ENCODE results near the gene RAP1GAP2.

The RAP1GAP2 gene

DNA sequence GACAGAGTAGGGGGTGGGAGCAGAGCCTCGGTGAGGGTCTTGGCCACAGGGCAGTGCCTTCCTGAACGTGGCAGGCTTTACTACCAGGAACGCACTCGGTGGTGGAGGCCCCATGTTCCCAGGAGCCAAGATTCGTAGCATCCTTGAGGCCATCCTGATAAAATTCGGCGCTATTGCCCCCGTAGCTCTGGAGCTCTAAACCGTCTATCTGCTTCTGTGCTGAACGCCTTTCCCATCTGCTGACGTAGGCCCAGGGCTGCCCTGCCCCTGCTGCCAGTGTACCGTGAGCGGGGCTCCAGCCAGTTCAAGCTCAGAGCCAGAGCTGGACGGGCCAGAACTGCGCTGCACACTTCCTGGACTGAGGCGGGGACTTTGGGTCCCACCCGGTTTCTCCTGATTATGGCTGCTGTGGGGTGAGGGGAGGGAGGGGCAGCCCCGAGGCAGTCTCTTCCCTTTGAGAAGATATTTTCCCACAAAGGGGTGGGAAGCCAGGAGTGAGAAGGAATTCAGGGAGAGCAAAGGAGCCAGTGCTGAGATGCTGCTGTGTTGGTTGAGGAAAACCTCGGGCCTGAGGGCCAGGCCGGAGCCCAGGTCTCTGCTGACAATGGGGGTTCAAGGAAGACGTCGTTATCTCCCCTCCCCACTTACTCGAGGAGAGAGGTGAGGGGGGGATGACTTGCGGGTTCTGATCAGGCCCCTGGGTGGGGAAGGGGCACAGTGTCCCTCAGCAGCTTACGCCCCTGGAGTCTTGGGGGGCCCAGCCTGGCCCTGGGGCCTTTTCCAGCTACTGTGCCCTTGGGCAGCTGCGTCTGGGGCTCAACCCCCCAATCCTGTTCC lies 237.7 kb downstream of the RAP1GAP2 start:
- TF ChIP-seq Cebpa-rat (IDR thresholded peaks at IDR 0.05): no peak
- no peaks in the 10 kb centered on the region for H3K9me3 ChIP-seq
- no peak overlapping the region for H3K9ac ChIP-seq
- H4K20me1 ChIP-seq: peaks cover 27% of the 10 kb centered on the region
- peaks cover 54% of the 10 kb centered on the region for H3K4me1 ChIP-seq
- H3K4me2 ChIP-seq: peak overlapping the region; percentile 40
- H3K27me3 ChIP-seq: no peaks in the 10 kb centered on the region
- 0 out of 2 replicates have a peak overlapping the region, but pooled peaks have one; percentile 0 for H3K27ac ChIP-seq
- H3K36me3 ChIP-seq: peaks cover 68% of the 10 kb centered on the region
- no peak overlapping the region for H3K4me3 ChIP-seq

- peaks cover 62% of the 10 kb centered on the region for H3K36me3 ChIP-seq
- TF ChIP-seq Cebpa-rat (IDR thresholded peaks at IDR 0.05): no peak
- no peaks in the 10 kb centered on the region for H3K9me3 ChIP-seq
- H3K4me2 ChIP-seq: peak overlapping the region; percentile 40
- no peaks in the 10 kb centered on the region for H3K27me3 ChIP-seq
- no peak overlapping the region for H3K9ac ChIP-seq
- 0 out of 2 replicates have a peak overlapping the region, but pooled peaks have one; percentile 0 for H3K27ac ChIP-seq
- no peak overlapping the region for H3K4me3 ChIP-seq
- peaks cover 55% of the 10 kb centered on the region for H3K4me1 ChIP-seq
- H4K20me1 ChIP-seq: peaks cover 21% of the 10 kb centered on the region
These were observed 238.3 kb downstream of the RAP1GAP2 start for GRCh38 chr17:3034578-3034920.

DNA sequence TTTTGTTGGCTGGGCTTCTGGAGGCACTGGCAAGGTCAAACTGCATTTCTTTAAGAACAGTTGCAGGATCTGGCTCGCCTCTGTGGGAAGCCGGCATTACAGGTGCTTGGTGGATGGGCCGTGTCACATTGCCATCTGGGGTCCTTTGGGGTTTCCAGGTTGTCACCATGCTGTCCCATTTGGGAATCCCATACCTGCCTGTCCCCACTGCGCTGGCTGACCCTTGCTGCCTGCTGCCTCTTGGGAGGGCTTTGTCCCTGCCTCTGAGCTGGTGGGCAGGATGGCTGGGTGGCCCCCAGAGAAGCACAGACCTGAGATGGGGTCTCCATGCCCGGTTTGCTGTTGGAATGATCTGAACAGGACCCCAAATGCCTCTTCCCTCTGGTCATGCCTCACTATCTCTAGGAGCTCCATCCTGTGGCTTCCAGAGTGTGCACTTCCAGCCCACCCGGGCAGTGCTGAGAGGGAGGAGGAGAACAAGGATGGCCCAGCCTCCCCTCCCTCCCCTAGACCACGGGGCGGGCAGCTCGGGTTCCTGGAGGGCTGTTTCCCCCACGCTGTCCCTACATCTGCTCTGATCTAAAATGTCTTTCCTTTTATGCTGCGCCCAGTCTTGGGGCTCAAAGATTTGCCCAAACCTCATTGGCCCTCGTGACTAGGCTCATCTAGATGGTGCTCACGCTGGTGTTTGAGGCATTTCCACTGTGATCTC lies 239.2 kb downstream of the RAP1GAP2 start:
- H3K4me3 ChIP-seq: no peak overlapping the region
- TF ChIP-seq Cebpa-rat (IDR thresholded peaks at IDR 0.05): no peak
- H3K27ac ChIP-seq: peak overlapping the region; percentile 30; the same call in 1 of the 2 replicates
- peak overlapping the region; percentile 40 for H3K4me2 ChIP-seq
- peaks cover 55% of the 10 kb centered on the region for H3K36me3 ChIP-seq
- peaks cover 52% of the 10 kb centered on the region for H3K4me1 ChIP-seq
- no peak overlapping the region for H3K9ac ChIP-seq
- no peaks in the 10 kb centered on the region for H3K27me3 ChIP-seq
- no peaks in the 10 kb centered on the region for H3K9me3 ChIP-seq
- peaks cover 19% of the 10 kb centered on the region for H4K20me1 ChIP-seq

- Histone ChIP-seq H3K36me3 (peaks cover 50% of the 10 kb centered on the region), H3K9ac (no peak overlapping the region), H3K4me3 (no peak overlapping the region), H3K27ac (no peak overlapping the region), H3K4me1 (peaks cover 47% of the 10 kb centered on the region), H4K20me1 (peaks cover 14% of the 10 kb centered on the region), H3K4me2 (peak overlapping the region; percentile 40), H3K9me3 (no peaks in the 10 kb centered on the region), H3K27me3 (no peaks in the 10 kb centered on the region)
- no peak for TF ChIP-seq Cebpa-rat (IDR thresholded peaks at IDR 0.05)
These were observed 239.7 kb downstream of the RAP1GAP2 start for GRCh38 chr17:3035968-3036280.

GRCh38 chr17:3036800-3037199 lies 240.6 kb downstream of the RAP1GAP2 start:
- no peak for TF ChIP-seq Cebpa-rat (IDR thresholded peaks at IDR 0.05)
- peaks cover 44% of the 10 kb centered on the region for H3K36me3 ChIP-seq
- H3K4me3 ChIP-seq: no peak overlapping the region
- H3K4me2 ChIP-seq: no peak overlapping the region
- peaks cover 45% of the 10 kb centered on the region for H3K4me1 ChIP-seq
- no peak overlapping the region for H3K27ac ChIP-seq
- no peaks in the 10 kb centered on the region for H3K27me3 ChIP-seq
- no peaks in the 10 kb centered on the region for H3K9me3 ChIP-seq
- peaks cover 14% of the 10 kb centered on the region for H4K20me1 ChIP-seq
- H3K9ac ChIP-seq: no peak overlapping the region

DNA sequence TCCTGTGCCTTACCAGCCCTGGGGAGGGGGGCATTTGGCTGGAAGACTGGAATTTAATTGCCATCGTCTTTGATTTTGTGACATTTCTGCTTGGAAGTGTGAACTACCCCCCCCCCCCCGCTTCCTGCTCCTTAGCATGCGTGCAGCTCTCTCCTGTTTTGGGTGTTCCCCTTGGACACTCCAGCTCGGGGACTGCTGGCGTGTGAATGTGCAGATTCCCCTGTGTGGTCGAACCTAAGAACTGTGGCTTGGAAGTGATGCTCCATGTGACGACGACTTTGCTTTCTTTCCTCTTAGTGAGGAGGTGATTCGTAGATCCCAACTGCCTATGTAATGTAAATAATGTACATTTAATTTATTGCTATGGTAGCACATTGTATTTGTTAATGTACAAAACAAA lies 241.0 kb downstream of the RAP1GAP2 start:
- Histone ChIP-seq H3K4me3 (no peak overlapping the region), H3K27ac (no peak overlapping the region), H3K9me3 (no peaks in the 10 kb centered on the region), H4K20me1 (peaks cover 14% of the 10 kb centered on the region), H3K36me3 (peaks cover 41% of the 10 kb centered on the region), H3K4me2 (no peak overlapping the region), H3K4me1 (peaks cover 45% of the 10 kb centered on the region), H3K9ac (no peak overlapping the region), H3K27me3 (no peaks in the 10 kb centered on the region)
- no peak for TF ChIP-seq Cebpa-rat (IDR thresholded peaks at IDR 0.05)

DNA sequence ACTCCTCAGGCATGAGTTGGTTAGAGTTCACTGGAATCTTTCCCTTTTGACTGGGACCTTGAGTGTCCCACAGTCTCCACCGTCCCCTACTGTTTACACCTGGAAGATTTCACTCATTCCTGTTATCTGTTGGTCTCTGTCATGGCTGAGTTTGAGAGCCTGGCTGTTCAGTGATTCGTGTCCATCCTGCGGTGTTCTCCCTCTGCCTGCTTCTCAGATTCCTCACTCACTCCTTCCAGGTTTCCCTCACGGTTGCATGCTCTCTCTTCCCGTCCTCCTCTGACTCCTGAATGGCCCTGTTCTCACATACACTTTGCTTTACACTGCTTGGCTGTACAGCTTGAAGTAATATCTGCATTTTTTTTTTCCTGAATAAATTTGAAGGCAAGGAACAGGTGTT lies 242.7 kb downstream of the RAP1GAP2 start:
- no peak overlapping the region for H3K9ac ChIP-seq
- H3K4me1 ChIP-seq: peaks cover 44% of the 10 kb centered on the region
- no peak for TF ChIP-seq Cebpa-rat (IDR thresholded peaks at IDR 0.05)
- peaks cover 8% of the 10 kb centered on the region for H3K9me3 ChIP-seq
- H3K4me3 ChIP-seq: no peak overlapping the region
- peak overlapping the region; percentile 28 for H3K4me2 ChIP-seq
- peaks cover 14% of the 10 kb centered on the region for H4K20me1 ChIP-seq
- peaks cover 24% of the 10 kb centered on the region for H3K36me3 ChIP-seq
- H3K27ac ChIP-seq: no peak overlapping the region
- H3K27me3 ChIP-seq: no peaks in the 10 kb centered on the region

DNA sequence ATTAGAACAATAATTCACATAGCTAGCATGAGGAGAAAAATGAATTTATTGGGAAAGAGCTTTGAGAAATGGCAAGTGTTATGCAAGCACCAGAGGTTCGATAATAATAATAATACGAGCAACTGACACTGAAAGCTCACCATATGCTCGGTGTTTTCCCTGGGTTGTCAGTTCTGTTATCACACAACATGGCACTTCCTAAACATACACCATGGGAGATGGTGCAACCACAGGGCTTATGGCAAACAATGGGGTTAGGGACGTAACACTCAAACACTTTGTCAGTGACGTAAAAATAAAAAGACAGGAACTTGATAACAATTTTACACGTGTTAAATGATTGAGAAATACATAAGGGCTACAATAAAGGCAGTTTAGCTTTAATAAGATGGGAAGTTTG lies 243.5 kb downstream of the RAP1GAP2 start:
- Histone ChIP-seq H3K4me1 (peaks cover 36% of the 10 kb centered on the region), H3K4me2 (peak overlapping the region; percentile 28; the same call in 1 of the 2 replicates), H3K27ac (no peak overlapping the region), H3K27me3 (no peaks in the 10 kb centered on the region), H3K9ac (no peak overlapping the region), H3K9me3 (peaks cover 16% of the 10 kb centered on the region), H3K4me3 (no peak overlapping the region), H3K36me3 (peaks cover 16% of the 10 kb centered on the region), H4K20me1 (peaks cover 7% of the 10 kb centered on the region)
- TF ChIP-seq Cebpa-rat (IDR thresholded peaks at IDR 0.05): no peak

- Histone ChIP-seq H3K9ac (no peak overlapping the region), H3K36me3 (peaks cover 5% of the 10 kb centered on the region; the same call in 1 of the 2 replicates), H3K27ac (no peak overlapping the region), H3K4me3 (no peak overlapping the region), H3K4me1 (peaks cover 24% of the 10 kb centered on the region), H3K9me3 (peaks cover 16% of the 10 kb centered on the region), H3K27me3 (no peaks in the 10 kb centered on the region), H3K4me2 (no peak overlapping the region), H4K20me1 (no peaks in the 10 kb centered on the region)
- no peak for TF ChIP-seq Cebpa-rat (IDR thresholded peaks at IDR 0.05)
These were observed 244.6 kb downstream of the RAP1GAP2 start for GRCh38 chr17:3040882-3041281.

DNA sequence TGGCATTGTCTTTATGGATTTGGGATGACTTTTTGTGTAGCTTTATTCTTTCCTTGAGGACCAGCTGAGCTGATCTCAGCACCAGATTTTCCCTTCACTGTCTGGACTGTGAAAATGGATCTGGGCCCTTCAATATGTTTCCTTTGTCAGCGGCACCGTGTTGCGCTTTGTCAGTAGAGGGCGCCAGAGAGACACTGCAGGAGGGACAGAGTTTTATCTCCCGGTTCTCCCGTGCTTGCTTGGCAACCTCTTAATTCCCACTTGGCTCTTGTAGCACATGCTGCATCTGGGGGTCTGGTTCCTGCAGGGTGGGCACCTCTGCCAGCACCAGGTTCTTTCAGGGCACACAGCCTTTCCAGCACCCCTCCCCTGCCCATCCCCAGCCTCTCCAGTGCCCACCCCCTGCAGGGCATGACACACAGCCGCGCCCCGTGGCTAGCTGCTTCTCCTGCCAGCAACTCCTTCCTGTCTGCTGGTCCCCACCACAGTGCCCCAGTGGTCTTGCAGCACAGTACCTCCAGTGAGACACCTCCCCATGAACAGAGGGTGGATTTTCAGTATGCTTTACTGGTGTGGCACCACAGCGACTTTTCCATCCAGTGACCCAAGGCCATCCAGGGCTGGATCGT lies 247.6 kb downstream of the RAP1GAP2 start:
- no peak overlapping the region for H3K4me3 ChIP-seq
- H3K4me1 ChIP-seq: peaks cover 18% of the 10 kb centered on the region
- TF ChIP-seq Cebpa-rat (IDR thresholded peaks at IDR 0.05): no peak
- H3K27ac ChIP-seq: no peak overlapping the region
- peaks cover 16% of the 10 kb centered on the region for H3K9me3 ChIP-seq
- no peaks in the 10 kb centered on the region for H3K36me3 ChIP-seq
- no peak overlapping the region for H3K9ac ChIP-seq
- no peaks in the 10 kb centered on the region for H4K20me1 ChIP-seq
- no peaks in the 10 kb centered on the region for H3K27me3 ChIP-seq
- no peak overlapping the region for H3K4me2 ChIP-seq
